ENCODE results near the gene ZMIZ1. TPM values are rescaled to one million over a fixed set of nuclear protein-coding genes. Genes with fewer than 3 reads are reported as not detected.

Gene ZMIZ1
- total and polyA plus RNA-seq, 4 donors: 43.0 to 178 (median 107) TPM

DNA sequence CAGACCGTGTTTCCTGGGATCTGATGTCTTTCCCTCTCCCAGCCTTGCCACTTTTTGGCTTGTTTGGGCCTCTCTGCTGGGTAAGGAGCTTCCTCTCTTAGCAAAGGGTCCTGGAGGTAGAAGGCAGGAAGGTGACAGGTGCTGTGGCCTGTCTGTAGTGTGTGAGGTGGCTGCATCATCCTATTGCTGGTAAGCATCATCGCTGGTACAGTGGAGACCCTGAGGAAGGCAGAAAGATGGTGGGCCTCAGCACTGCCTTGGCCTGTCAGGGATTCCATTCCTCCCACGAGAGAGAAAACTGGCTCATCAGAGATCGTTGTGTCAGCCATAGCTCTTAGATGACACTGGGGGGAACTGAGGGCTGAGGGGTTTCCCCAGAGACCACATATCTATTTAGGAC is 46.5 kb downstream of the ZMIZ1 start:
- Histone ChIP-seq H3K27ac (ENCODE audit: low read depth, low read length) (no peak overlapping the region), H3K27me3 (ENCODE audit: control insufficient read depth, insufficient read depth, low read length) (no peaks in the 10 kb centered on the region), H3K4me3 (ENCODE audit: low read depth, low read length) (no peak overlapping the region), H3K36me3 (ENCODE audit: control insufficient read depth, insufficient read depth, low read length) (peaks cover 55% of the 10 kb centered on the region), H3K4me1 (ENCODE audit: control insufficient read depth, insufficient read depth, low read length) (peaks cover 84% of the 10 kb centered on the region), H3K9me3 (ENCODE audit: control insufficient read depth, insufficient read depth, low read length) (no peaks in the 10 kb centered on the region)
- DNase-seq (ENCODE audit: low read depth in 4 of 6, low spot score in 6 of 6): no peak
- WGBS (ENCODE audit: insufficient coverage): 100% methylated on average over 1 of the region's 4 CpGs

DNA sequence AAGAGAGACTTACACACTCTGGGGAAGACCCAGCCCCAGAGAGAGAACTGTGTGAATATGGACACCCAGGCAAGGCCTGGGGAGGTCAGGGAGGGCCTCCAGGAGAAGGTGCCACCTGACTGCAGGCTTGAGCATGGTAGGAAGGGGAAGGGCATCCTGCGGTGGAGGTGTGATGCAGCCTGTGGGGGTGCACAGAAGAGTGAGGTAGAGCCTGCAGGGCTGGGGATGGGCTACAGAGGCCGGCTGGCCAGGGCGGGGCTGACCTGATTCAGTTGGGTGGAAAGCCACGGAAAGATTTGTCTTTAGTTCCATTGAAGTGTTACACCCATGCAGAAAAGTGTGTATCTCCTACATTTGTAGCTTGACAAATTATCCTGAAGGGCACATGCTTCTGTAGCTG is 47.6 kb downstream of the ZMIZ1 start:
- no peak overlapping the region for H3K27ac ChIP-seq (ENCODE audit: low read depth, low read length)
- peaks cover 75% of the 10 kb centered on the region for H3K4me1 ChIP-seq (ENCODE audit: control insufficient read depth, insufficient read depth, low read length)
- H3K4me3 ChIP-seq (ENCODE audit: low read depth, low read length): no peak overlapping the region
- H3K9me3 ChIP-seq (ENCODE audit: control insufficient read depth, insufficient read depth, low read length): no peaks in the 10 kb centered on the region
- H3K36me3 ChIP-seq (ENCODE audit: control insufficient read depth, insufficient read depth, low read length): peaks cover 55% of the 10 kb centered on the region
- 63% methylated on average over 4 of the region's 4 CpGs for WGBS (ENCODE audit: insufficient coverage)
- DNase-seq (ENCODE audit: low read depth in 4 of 6, low spot score in 6 of 6): no peak
- H3K27me3 ChIP-seq (ENCODE audit: control insufficient read depth, insufficient read depth, low read length): no peaks in the 10 kb centered on the region

DNA sequence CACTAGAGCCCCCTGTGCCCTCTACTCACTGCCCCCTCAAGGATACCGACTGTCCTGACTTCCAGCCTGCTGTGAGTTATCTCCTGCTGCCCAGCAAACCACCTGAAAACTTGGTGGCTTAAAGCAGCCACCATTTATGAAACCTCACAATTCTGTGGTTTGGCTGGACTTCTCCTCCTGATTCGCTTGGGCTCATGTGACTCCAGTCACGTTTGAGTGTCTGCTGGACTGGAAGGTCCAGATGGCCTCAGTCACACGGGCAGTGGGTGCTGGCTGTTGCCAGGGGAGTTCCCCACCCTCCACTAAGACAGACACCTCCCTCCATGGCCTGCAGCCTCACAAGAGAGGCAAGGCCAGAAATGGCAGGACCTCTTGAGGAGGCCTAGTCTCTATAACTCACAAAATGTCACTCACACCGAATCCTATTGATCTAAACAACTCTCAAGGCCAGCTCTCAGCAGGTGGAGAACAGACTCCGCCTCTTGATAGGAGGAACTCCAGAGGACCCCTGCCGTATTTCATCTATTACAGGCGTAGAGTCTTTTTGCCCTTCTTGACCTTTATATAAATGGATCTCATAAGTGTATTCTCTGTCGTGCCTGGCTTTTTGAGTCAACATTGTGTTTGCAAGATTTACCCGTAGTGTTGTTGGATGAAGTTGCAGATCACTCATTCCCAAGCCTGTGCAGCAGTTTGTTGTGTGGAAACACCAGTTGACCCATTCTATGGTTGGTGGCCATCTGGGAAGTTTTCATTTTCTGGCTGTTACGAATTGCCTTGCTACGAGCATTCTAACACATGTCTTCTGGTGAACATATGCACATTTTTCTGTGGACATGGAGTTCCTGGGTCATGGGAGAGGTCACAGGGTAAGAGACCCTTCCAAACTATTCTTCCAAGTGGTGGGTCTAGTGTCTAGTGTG is 48.3 kb downstream of the ZMIZ1 start:
- H3K27me3 ChIP-seq (ENCODE audit: control insufficient read depth, insufficient read depth, low read length): no peaks in the 10 kb centered on the region
- H3K27ac ChIP-seq (ENCODE audit: low read depth, low read length): no peak overlapping the region
- H3K4me3 ChIP-seq (ENCODE audit: low read depth, low read length): no peak overlapping the region
- peaks cover 70% of the 10 kb centered on the region for H3K4me1 ChIP-seq (ENCODE audit: control insufficient read depth, insufficient read depth, low read length)
- WGBS (ENCODE audit: insufficient coverage): 56% methylated on average over 8 of the region's 12 CpGs
- H3K9me3 ChIP-seq (ENCODE audit: control insufficient read depth, insufficient read depth, low read length): no peaks in the 10 kb centered on the region
- H3K36me3 ChIP-seq (ENCODE audit: control insufficient read depth, insufficient read depth, low read length): peaks cover 55% of the 10 kb centered on the region
- DNase-seq (ENCODE audit: low read depth in 4 of 6, low spot score in 6 of 6): no peak

DNA sequence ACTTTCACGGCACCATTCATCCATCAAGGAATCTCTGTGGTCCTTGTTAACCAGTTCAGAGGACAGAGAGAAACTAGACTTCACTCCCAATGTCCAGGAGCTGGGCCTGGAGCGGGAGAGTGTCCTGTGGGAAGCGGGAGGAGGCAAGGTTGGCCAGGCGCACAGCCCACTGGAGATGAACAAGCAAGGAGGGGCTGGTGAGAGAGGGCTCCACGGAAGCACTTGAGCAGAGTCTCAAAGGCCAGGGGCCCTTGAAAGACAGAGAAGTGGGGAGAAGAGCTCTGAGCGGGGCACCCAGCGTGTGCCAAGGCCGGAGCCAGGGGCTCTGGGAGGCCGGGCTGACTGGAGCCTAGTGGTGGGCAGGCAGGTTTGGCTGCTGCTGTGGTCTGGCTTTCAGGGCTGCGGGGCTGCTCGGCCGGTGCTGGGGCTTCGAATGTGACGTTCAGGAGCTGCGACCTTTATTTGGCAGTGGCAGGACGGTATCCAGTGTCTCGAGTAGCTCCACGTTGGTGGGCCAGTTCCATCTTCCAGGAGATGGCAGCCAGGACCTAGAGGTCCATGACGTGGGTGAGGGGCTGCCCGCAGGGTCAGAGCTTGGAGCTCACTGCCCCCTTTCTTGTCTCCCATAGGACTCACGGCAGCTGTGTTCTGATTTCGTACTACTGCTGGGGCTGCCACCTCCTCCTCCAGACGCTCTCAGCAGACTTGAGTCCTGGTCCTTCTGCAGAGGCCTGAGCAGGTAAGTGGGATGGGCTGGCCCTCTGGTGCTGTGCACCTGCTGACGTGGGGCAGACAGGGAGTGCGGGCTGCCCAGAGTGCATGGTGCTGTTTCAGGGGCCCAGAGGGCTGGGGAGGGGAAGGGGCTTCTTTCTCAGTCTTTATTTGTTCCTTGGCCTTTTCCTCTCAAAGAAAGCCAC is 49.8 kb downstream of the ZMIZ1 start:
- Histone ChIP-seq H3K4me1 (ENCODE audit: control insufficient read depth, insufficient read depth, low read length) (peaks cover 55% of the 10 kb centered on the region), H3K27me3 (ENCODE audit: control insufficient read depth, insufficient read depth, low read length) (no peaks in the 10 kb centered on the region), H3K36me3 (ENCODE audit: control insufficient read depth, insufficient read depth, low read length) (peaks cover 62% of the 10 kb centered on the region), H3K4me3 (ENCODE audit: low read depth, low read length) (no peak overlapping the region), H3K27ac (ENCODE audit: low read depth, low read length) (no peak overlapping the region), H3K9me3 (ENCODE audit: control insufficient read depth, insufficient read depth, low read length) (no peaks in the 10 kb centered on the region)
- WGBS (ENCODE audit: insufficient coverage): 82% methylated on average over 23 of the region's 25 CpGs
- no peak for DNase-seq (ENCODE audit: low read depth in 4 of 6, low spot score in 6 of 6)

DNA sequence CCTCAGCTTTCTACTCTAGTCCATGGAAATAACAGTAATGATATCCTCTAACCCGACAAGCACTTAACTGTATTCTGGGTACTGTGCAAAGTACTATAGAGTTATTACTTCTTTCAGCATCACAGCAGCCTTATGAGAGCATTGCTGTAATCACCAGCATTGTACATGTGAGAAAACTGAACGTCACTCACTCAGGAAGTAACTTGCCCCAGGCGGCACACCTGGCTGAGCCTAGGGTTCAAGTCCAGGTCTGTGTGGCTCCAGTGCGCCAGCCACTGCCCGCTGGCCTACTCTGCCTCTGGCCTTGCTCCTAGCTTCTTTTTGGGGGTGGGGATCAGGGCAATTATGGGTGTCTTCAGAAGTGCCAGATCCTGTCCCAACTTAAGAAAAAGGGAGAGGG is 50.5 kb downstream of the ZMIZ1 start:
- no peak for DNase-seq (ENCODE audit: low read depth in 4 of 6, low spot score in 6 of 6)
- WGBS (ENCODE audit: insufficient coverage): 90% methylated on average over 4 of the region's 5 CpGs
- Histone ChIP-seq H3K4me3 (ENCODE audit: low read depth, low read length) (no peak overlapping the region), H3K36me3 (ENCODE audit: control insufficient read depth, insufficient read depth, low read length) (peaks cover 70% of the 10 kb centered on the region), H3K9me3 (ENCODE audit: control insufficient read depth, insufficient read depth, low read length) (no peaks in the 10 kb centered on the region), H3K27ac (ENCODE audit: low read depth, low read length) (no peak overlapping the region), H3K4me1 (ENCODE audit: control insufficient read depth, insufficient read depth, low read length) (peaks cover 47% of the 10 kb centered on the region), H3K27me3 (ENCODE audit: control insufficient read depth, insufficient read depth, low read length) (no peaks in the 10 kb centered on the region)

DNA sequence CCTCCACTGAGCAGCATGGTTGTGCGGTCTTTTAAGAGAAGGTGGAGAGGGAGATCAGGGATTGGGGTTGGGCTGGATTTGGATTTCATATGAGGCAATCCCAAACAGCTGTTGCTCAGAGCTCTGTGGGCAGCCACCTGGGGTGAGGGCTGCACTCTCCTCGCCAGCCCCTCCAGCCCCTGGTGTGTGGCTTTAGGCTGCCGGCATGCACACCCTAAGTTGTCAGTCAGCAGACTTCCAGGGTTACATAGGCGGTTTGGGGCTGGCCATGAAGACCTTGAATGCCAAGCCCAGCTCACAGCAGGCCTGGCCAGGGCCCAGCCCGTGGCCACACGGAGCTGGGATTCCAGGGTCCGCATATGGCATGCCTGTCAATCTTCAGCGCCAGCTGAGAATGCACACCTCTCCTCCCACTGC is 54.8 kb downstream of the ZMIZ1 start:
- no peak overlapping the region for H3K27ac ChIP-seq (ENCODE audit: low read depth, low read length)
- no peak for DNase-seq (ENCODE audit: low read depth in 4 of 6, low spot score in 6 of 6)
- no peaks in the 10 kb centered on the region for H3K9me3 ChIP-seq (ENCODE audit: control insufficient read depth, insufficient read depth, low read length)
- WGBS (ENCODE audit: insufficient coverage): 70% methylated on average over 7 of the region's 8 CpGs
- peaks cover 40% of the 10 kb centered on the region for H3K4me1 ChIP-seq (ENCODE audit: control insufficient read depth, insufficient read depth, low read length)
- H3K36me3 ChIP-seq (ENCODE audit: control insufficient read depth, insufficient read depth, low read length): peaks cover 92% of the 10 kb centered on the region
- H3K4me3 ChIP-seq (ENCODE audit: low read depth, low read length): no peak overlapping the region
- H3K27me3 ChIP-seq (ENCODE audit: control insufficient read depth, insufficient read depth, low read length): no peaks in the 10 kb centered on the region

DNA sequence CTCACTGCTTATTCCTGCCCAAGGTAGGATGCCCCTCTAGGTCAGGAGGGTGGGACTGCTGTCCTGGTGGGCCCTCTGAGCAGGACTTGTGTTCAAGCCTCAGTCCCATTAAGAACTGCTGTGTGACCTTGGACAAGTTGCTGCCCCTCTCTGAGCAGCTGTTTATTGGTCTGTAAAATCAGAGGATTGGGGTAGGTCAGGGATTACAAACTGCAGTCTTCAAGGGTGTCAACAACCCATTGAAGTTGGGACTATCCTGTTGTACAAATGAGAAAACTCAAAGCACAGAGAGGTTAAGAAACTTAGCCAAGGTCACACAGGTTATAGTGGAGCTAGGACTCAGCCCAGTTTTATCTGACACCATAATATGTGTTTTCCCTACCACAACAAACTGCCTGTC is 55.3 kb downstream of the ZMIZ1 start:
- Histone ChIP-seq H3K27me3 (ENCODE audit: control insufficient read depth, insufficient read depth, low read length) (no peaks in the 10 kb centered on the region), H3K4me1 (ENCODE audit: control insufficient read depth, insufficient read depth, low read length) (peaks cover 35% of the 10 kb centered on the region), H3K4me3 (ENCODE audit: low read depth, low read length) (no peak overlapping the region), H3K27ac (ENCODE audit: low read depth, low read length) (no peak overlapping the region), H3K9me3 (ENCODE audit: control insufficient read depth, insufficient read depth, low read length) (no peaks in the 10 kb centered on the region), H3K36me3 (ENCODE audit: control insufficient read depth, insufficient read depth, low read length) (peaks cover 87% of the 10 kb centered on the region)
- no peak for DNase-seq (ENCODE audit: low read depth in 4 of 6, low spot score in 6 of 6)

DNA sequence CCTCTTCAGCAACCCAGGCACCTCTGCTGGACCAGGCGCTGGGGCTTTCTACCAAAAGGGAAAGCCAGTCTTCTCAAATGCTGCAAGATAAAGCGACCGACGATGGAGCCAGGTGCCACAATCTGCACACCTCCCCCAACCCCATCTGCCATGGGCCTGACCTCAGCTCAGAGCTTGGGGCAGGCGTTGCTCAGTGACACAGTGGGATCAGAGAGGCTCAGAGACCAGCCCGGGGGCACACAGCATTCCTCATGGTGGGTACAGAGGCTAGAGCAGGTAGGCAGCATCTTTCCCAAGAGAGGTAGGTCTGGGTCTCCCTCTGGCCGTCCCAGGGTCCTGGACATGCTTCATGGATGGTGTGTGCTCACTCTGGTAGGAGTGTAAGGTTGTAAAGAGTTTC is 56.3 kb downstream of the ZMIZ1 start:
- no peak for DNase-seq (ENCODE audit: low read depth in 4 of 6, low spot score in 6 of 6)
- 95% methylated on average over 6 of the region's 7 CpGs for WGBS (ENCODE audit: insufficient coverage)
- peaks cover 86% of the 10 kb centered on the region for H3K36me3 ChIP-seq (ENCODE audit: control insufficient read depth, insufficient read depth, low read length)

DNA sequence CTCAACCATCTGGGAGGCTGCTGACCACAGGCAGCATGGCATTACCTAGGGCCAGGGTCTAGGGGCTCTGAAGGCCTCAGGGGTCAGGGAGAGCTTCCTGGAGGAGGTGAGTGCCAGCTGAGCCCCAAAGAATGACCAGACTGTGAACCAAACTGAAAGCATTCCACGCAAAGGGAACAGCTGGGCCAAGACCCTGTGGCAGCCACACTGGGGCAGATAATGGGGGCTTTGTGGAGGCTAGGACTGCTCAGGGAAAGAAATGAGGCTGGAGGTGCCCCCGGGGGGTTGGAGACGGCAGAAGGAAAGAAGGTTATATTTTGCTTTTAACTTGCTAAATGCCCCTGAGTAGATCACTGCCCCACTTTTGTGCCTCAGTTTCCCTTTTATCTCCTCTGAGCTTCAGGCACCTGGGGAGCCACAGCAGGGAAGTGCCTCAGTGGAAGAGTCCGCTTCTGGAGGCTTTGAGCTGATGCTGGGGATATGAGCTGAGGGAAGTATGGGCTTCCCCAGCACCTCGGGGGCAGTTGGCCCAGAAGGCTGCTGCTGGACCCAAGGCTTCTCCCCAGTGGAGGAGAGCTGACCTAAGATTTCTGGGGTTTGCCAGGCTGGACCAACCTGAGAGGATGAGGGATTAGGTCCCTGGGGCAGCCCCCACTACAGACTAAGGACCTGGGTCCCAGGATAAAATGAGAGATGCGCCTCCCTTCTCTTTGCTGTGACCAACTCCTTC is 57.8 kb downstream of the ZMIZ1 start:
- no peak for DNase-seq (ENCODE audit: low read depth in 4 of 6, low spot score in 6 of 6)
- H3K27ac ChIP-seq (ENCODE audit: low read depth, low read length): peak overlapping the region; percentile 52
- H3K27me3 ChIP-seq (ENCODE audit: control insufficient read depth, insufficient read depth, low read length): no peaks in the 10 kb centered on the region
- H3K4me3 ChIP-seq (ENCODE audit: low read depth, low read length): no peak overlapping the region
- WGBS (ENCODE audit: insufficient coverage): 66% methylated on average over 3 of the region's 6 CpGs
- H3K9me3 ChIP-seq (ENCODE audit: control insufficient read depth, insufficient read depth, low read length): no peaks in the 10 kb centered on the region
- peaks cover 81% of the 10 kb centered on the region for H3K36me3 ChIP-seq (ENCODE audit: control insufficient read depth, insufficient read depth, low read length)
- H3K4me1 ChIP-seq (ENCODE audit: control insufficient read depth, insufficient read depth, low read length): peaks cover 55% of the 10 kb centered on the region

More for the DNA sequence above, 56.3 kb downstream of the ZMIZ1 start:
- Histone ChIP-seq H3K4me1 (ENCODE audit: control insufficient read depth, insufficient read depth, low read length) (peaks cover 42% of the 10 kb centered on the region), H3K27ac (ENCODE audit: low read depth, low read length) (no peak overlapping the region), H3K4me3 (ENCODE audit: low read depth, low read length) (no peak overlapping the region), H3K27me3 (ENCODE audit: control insufficient read depth, insufficient read depth, low read length) (no peaks in the 10 kb centered on the region), H3K9me3 (ENCODE audit: control insufficient read depth, insufficient read depth, low read length) (no peaks in the 10 kb centered on the region)
